ENCODE measurements around the gene OGDH. TPM values are rescaled to one million over a fixed set of nuclear protein-coding genes. Genes with fewer than 3 reads are reported as not detected.

The OGDH gene
- total RNA-seq, 4 donors from 2014 or later: 38.2 to 97.6 (median 78.6) TPM

DNA sequence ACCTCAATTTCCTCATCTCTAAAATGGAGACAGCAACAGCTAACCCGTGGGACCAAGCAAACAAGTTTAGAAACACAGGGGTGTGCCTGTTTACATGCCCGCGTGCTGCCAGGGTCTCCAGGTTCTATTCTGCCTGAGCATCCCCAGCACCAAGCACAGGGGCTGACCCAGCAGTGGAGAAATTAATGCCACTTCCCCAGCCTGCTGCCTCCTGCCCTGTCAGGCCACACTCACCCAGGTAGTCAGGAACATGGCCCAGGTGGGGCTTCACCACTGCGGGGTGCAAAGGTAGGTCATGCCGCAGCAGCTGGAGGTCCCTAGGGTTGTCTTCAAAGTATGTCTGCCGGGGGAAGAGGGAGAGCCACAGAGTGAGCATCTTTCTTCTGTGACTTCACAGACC lies 38.5 kb upstream of the OGDH start:
- no peak for DNase-seq
- Histone ChIP-seq H3K4me3 (no peak overlapping the region), H3K36me3 (no peaks in the 10 kb centered on the region), H3K9me3 (no peaks in the 10 kb centered on the region), H3K4me1 (peaks cover 0 to 6% of the 10 kb centered on the region in 2 donors), H3K27me3 (no peaks in the 10 kb centered on the region), H3K27ac (no peak overlapping the region)
- intact Hi-C loops (cut with DNase I; ENCODE audit: low total_unique reads): no loop called here
- TF ChIP-seq, protein P1, sequence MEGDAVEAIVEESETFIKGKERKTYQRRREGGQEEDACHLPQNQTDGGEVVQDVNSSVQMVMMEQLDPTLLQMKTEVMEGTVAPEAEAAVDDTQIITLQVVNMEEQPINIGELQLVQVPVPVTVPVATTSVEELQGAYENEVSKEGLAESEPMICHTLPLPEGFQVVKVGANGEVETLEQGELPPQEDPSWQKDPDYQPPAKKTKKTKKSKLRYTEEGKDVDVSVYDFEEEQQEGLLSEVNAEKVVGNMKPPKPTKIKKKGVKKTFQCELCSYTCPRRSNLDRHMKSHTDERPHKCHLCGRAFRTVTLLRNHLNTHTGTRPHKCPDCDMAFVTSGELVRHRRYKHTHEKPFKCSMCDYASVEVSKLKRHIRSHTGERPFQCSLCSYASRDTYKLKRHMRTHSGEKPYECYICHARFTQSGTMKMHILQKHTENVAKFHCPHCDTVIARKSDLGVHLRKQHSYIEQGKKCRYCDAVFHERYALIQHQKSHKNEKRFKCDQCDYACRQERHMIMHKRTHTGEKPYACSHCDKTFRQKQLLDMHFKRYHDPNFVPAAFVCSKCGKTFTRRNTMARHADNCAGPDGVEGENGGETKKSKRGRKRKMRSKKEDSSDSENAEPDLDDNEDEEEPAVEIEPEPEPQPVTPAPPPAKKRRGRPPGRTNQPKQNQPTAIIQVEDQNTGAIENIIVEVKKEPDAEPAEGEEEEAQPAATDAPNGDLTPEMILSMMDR (IDR thresholded peaks at IDR 0.05): no peak
- TF ChIP-seq POLR2A (IDR thresholded peaks at IDR 0.05): no peak

DNA sequence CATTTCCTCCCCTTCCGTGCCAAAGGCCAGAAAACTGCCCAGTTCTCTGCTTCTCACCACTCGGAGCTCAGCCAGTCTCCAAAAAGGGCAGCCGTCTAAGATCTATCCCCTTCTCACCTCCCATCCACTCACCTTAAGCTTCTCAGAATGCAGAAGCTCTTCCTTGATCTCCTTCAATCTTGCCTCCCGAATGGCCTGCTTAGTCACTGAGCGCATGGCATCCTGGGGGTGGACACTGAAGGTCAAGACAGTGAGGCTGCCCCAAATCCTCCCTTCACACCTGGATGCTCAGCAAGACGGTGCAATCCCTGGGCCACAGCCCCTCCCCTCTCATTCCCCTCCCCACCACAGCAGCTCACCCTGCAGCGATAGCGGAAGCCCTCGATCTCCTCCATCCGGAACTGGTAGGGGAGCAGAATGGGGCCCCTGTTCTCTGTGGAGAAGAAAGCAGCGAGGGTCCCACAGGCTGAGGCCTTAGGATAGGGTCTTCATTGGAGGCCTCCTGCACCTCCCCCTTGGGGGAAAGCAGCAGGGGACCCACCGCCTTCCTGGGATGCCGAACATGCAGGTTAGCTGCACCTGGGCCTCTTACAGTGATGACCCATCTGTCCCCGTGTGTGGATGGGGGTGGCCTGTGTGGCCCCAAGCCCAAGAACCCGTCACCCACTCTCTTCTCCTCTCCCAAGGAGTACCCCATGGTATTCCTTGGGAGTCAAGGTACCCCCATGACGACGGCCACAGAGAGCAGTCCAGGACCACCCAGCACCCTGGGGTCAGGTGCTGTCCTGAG lies 37.5 kb upstream of the OGDH start:
- H3K27ac ChIP-seq: no peak overlapping the region
- intact Hi-C loops (cut with DNase I; ENCODE audit: low total_unique reads): no loop called here
- DNase-seq: no peak

DNA sequence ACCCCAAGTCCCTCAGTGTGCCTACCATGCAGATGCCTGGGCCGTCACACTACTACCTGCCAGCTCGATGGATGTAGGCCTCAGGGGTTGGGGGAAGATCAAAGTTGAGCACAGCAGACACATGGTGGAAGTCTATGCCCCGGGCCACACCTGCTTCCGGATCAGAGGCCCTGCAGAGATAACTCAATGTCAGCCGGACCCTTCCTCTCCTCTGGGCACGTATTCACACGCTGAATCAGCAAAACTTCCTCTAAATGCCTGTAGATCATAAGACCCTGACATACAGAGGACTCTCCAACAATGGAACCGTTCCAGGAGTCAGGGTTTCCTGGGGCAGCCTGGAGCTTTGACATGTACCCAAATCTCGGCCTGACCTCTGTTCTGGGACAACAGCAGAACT lies 36.5 kb upstream of the OGDH start:
- Histone ChIP-seq H3K4me1 (peaks cover 0 to 6% of the 10 kb centered on the region in 2 donors), H3K4me3 (no peak overlapping the region), H3K36me3 (no peaks in the 10 kb centered on the region), H3K9me3 (no peaks in the 10 kb centered on the region), H3K27me3 (no peaks in the 10 kb centered on the region), H3K27ac (no peak overlapping the region)
- TF ChIP-seq, protein P1 (IDR thresholded peaks at IDR 0.05): no peak
- intact Hi-C loops (cut with DNase I; ENCODE audit: low total_unique reads): loop anchor here (10.0 kb wide), 1 partner anchor 415 kb away; no protein-coding TSS in a partner anchor
- DNase-seq: peak in 1 of 2 donors; percentile 10

More for the DNA sequence above, 37.5 kb upstream of the OGDH start:
- H3K4me1 ChIP-seq: peaks cover 0 to 6% of the 10 kb centered on the region in 2 donors
- TF ChIP-seq, protein P1 (IDR thresholded peaks at IDR 0.05): no peak
- TF ChIP-seq POLR2A (IDR thresholded peaks at IDR 0.05): no peak
- H3K27me3 ChIP-seq: no peaks in the 10 kb centered on the region
- H3K9me3 ChIP-seq: no peaks in the 10 kb centered on the region
- no peaks in the 10 kb centered on the region for H3K36me3 ChIP-seq
- H3K4me3 ChIP-seq: no peak overlapping the region

DNA sequence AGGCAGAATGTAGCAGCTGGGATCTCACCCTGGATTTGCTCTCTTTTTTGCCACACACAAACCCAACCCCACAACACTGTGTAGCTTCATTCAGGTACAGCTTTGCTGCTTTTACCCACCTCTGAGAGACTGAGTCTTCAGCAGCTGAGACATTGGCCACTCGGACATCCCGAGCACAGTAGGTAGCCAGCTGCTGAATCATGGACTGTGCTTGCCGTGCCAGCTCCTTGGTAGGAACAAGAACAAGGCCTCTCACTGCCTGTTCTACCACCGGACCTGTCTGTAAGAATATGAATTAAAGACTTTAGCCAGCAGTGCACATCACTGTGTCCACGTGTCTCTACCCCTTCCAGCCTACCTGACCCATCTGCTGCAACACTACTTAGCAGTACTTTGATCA lies 33.7 kb upstream of the OGDH start:
- Histone ChIP-seq H3K27ac (no peak overlapping the region), H3K4me3 (peak overlapping the region; percentile 87 to 99), H3K36me3 (no peaks in the 10 kb centered on the region), H3K9me3 (no peaks in the 10 kb centered on the region), H3K4me1 (peaks cover 0 to 6% of the 10 kb centered on the region in 2 donors), H3K27me3 (no peaks in the 10 kb centered on the region)
- TF ChIP-seq POLR2A (IDR thresholded peaks at IDR 0.05): no peak
- TF ChIP-seq, protein P1 (IDR thresholded peaks at IDR 0.05): no peak
- no peak for DNase-seq
- intact Hi-C loops (cut with DNase I; ENCODE audit: low total_unique reads): loop anchor here (10.0 kb wide), 1 partner anchor 412 kb away; no protein-coding TSS in a partner anchor
